NCI-H2227 treated with DMSO at 0.1 percent for 48 hours (cell line): ENCODE data around the gene SLC38A8.

ENCODE experiments used
- DNase-seq: peaks from one replicate; lab custom pipeline; 2025; lab: John Stamatoyannopoulos, UW

Gene SLC38A8

DNA sequence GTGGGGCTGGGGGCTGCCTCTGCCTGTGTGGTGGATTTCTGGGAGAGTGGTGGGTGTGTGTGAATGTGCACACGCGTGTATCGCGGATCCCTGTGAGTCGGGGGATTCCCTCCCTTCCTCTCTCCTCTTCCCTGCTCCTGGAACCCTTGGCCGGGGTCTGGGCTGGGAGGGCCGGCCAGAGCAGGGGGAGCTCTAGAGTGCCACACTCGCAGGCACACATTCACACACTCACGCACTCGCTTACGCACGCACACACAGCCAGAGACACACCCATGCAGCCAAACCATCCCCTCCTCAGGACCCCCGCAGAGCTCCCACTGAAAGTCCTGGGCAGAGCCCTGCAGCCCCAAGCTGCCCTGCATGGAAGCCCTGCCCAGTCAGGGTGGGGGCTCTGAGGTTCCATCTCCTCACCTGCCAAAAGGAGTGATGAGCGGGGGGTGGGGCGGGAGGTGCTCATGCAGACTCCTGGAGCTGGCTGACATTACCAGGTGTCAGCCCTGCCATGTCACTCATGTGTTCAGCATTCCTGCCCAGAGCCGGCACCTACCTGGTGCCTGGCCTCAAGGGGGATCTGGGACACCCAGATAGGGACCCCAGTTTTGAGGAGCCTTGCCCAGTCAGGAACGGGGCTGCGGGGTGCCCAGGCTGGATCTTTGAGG is 72.7 kb downstream of the SLC38A8 start:
- DNase-seq = no peak

DNA sequence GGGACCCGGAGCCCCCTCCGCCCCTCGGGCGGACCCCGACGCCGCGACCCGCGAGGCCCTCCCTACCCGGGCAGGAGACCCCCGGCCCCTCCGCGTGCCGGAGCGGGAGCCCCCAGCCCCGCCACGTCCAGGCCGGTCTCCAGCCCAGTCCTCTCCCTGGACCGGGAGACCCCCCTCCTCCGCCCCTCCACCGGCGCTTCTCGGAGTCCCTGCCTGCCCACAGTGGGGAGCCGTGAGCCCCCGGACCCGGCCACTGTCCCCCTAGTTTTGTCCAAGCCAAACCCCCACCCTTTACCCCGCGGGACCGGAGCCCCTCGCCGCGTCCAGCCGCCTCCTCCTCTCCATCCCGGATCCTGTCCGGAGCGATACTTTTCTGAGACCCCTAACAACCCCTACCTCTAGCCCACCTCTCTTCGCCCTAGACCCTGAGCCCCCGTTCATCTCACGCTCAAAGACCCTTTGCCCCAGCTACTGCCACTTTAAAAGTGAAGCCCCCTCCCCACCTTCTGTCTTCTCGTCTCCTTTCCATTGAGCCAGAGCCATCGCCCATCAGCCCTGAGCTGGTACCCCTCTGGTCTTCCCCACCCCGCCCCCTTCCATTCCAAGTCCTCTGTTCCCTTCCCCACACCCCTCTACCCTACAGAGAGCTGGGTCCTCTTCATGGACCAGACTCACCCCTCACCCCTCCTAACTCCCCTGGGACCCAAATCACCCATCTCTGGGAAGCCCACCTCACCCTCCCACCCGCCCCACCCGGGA is 73.5 kb downstream of the SLC38A8 start:
- DNase-seq = no peak

DNA sequence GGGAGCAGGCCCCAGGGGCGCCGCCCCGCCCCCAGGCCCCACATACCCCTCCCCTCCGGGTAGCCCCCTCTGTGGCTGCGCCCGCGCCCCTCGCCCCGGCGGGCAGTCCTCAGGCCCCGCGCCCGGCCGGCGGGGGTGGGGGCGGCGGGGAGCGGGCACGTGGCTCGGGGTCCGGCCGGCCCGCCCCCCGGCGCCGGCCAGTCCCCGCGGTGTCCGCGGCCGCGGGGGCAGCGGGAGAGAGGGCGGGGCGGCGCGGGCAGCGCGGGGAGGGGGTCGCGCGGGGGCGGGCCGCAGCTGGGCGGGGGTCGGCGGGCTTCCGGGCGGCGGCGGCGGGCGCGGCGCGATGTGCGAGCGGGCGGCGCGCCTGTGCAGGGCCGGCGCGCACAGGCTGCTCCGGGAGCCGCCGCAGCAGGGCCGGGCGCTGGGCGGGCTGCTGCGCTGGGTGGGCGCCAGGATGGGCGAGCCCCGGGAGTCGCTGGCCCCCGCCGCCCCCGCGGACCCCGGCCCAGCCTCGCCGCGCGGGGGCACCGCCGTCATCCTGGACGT is 74.2 kb downstream of the SLC38A8 start:
- no peak for DNase-seq

DNA sequence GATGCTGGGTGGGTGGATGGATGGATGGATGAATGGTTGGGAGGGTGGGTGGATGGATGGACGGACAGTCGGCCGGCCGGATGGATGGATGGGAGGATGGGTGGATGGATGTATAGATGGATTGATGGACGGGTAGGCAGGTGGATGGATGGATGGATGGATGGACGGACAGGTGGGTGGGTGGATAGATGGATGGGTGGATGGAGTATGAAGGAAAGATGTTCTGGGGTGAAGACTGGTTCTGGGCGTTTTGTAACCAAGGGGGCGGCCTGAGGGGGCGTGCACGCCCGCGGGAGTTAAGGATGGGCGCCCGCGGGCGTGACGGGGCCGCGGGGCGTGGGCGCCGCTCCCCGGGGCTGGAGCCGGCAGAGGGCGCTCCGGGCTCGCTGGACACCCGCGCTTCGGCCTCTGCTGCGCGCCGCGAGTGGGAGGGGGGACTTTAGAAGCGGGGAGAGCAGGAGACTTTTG is 74.7 kb downstream of the SLC38A8 start, which contains the start of gene NECAB2:
NECAB2 (plus strand) TSS at position 407 of the 468 bp plus-strand sequence. CDS start 405 bp downstream, outside the sequence.
- no peak for DNase-seq

DNA sequence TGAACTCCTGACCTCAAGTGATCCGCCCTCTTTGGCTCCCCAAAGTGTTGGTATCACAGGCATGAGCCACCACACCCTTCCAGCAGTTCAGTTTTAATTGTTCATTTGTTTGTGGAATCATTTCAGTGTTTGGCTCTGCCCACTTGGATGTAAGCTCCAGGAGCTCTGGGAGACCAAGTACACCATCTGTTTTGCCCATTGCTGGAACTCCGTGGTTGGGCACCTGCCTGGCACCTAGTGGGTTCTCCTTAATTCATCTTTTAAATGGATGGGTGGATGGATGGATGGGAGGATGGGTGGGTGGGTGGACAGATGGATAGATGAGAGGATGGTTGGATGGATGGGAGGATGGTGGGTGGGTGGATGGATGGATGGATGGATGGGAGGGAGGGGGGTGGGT is 75.5 kb downstream of the SLC38A8 start:
- no peak for DNase-seq

DNA sequence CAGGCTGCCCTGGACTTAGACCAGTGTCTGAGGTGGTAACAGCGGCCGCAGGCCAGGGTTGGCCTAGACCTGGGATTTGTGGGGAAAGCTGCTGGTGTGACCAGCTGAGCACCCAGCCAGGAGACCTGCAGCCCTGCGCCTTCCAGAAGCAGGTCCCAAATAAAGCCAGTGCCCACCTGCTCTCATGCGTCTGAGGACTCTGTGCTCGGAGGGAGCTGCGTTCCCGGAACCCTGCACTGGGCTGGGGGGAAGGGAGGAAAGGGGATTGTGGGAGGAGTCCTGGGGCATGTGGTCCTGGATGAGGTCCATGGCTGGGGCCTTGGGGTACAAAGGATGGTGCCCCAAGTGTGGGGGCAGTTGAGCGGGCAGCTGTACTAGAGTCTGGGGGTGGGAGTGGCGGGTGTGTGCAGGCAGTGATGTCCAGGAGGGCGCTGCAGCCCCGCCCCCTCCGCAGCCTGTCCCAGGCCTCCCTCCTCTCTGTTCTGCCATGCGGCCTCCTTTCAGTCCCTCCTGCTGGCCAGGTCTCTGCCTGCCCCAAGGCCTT is 76.4 kb downstream of the SLC38A8 start:
- no peak for DNase-seq

DNA sequence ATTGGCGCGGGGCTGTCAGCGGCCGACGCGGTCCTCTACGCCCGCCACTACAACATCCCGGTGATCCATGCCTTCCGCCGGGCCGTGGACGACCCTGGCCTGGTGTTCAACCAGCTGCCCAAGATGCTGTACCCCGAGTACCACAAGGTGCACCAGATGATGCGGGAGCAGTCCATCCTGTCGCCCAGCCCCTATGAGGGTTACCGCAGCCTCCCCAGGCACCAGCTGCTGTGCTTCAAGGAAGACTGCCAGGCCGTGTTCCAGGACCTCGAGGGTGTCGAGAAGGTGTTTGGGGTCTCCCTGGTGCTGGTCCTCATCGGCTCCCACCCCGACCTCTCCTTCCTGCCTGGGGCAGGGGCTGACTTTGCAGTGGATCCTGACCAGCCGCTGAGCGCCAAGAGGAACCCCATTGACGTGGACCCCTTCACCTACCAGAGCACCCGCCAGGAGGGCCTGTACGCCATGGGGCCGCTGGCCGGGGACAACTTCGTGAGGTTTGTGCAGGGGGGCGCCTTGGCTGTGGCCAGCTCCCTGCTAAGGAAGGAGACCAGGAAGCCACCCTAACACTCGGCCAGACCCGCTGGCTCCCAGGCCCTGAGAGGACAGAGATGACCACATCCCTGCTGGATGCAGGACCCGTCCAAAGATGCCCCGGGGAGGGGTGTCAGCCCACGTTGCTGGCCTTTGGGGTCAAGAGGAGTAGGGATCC is 77.0 kb downstream of the SLC38A8 start:
- DNase-seq = no peak

DNA sequence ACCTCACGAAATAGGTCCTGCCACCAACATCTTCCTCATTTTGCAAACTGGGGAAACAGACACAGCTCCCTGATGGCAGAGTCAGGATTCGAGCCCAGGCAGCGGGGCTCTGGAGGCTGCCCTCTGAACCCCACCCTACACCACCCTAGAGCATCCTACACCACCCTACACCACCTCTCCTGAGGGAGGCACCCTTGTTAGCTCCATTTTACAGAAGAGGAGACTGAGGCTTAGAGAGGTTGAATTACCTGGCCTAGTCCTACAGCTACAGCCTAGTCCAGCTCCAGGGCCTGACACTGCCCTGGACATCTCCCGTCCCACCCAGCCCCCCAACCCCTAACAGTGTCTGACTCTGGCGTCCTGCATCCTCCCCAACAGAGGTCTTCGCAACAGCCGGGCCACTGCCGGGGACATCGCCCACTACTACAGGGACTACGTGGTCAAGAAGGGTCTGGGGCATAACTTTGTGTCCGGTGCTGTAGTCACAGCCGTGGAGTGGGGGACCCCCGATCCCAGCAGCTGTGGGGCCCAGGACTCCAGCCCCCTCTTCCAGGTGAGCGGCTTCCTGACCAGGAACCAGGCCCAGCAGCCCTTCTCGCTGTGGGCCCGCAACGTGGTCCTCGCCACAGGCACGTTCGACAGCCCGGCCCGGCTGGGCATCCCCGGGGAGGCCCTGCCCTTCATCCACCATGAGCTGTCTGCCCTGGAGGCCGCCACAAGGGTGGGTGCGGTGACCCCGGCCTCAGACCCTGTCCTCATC is 77.7 kb downstream of the SLC38A8 start:
- no peak for DNase-seq

DNA sequence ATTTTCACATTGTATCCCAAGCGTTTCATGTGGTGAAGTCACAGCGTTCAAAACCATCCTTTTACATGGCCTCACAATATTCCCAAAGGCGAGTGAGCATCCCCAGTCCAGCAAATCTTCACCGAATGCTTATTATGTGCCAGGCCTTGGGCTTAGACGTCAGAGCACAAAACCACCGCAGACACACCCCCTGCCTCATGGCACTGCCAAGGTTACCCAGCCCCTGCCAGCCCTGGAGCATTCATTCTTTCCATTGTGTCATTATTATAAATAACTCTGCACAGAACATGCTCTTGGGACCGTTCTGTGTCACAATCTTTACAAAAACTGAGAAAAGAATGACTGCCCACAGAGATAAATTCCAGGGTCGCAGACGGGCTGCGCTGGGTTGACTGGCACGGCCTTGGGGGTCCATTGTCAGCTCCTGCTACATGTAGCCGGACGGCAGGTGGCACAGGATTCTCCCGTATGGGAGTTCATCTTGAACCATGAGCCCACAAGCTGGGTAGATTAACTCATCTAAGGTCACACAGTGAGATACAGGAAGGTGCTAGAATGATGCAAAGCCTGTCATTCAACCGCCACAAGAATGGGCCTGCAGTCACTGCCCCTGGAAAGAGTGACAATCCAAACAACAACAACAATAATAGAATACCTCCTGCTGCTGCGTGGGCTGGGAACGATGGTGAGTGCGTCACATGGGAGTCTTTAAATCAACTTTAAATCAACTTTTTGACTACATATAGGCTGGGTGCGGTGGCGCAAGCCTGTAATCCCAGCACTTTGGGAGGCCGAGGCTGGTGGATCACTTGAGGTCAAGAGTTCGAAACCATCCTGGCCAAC is 79.1 kb downstream of the SLC38A8 start:
- DNase-seq = no peak

DNA sequence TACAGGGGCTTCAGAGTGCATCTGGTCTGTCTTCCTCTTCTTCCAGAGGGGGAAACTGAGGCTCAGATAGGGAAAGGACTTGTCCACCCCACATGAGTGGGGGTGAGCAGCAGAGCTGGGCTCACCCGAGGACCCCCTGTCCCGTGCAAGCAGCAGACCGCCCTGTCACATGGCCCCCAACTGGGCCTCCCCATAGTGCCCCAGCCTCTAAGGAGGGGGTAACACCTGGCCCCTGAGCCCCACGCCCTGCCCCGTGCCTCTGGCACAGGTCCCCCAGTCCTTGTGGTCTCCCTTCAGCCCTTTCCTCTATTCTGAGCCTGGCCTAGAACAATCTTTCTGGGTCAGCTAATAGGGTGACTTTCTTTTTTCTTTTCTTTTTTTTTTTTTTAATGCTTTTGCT is 81.0 kb downstream of the SLC38A8 start:
- no peak for DNase-seq

DNA sequence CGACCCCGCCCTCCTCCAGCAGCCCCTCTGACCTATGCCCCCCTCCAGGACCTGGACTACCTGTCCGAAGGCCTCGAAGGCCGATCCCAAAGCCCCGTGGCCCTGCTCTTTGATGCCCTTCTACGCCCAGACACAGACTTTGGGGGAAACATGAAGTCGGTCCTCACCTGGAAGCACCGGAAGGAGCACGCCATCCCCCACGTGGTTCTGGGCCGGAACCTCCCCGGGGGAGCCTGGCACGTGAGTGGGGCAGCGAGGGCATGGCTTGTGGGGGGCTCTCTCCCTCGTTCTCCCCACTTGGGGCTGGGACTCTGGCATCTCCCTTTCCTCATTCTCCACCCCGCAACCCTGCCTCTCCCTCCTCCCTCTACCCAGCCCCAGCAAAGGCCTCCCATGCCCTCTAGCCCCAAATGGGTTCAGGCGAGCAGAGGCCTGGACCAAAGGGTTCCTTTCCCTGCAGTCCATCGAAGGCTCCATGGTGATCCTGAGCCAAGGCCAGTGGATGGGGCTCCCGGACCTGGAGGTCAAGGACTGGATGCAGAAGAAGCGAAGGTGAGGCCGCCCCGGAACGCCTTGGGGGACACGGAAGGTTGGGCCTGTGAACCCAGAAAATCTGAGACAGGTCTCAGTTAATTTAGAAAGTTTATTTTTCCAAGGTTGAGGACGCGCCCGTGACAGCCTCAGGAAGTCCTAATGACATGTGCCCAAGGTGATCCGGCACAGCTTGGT is 81.9 kb downstream of the SLC38A8 start:
- DNase-seq = no peak
